ENCODE measurements around the gene MEIKIN.
A peak's percentile ranks its signal among the peaks of the same experiment; 100 is the strongest.

MEIKIN gene

DNA sequence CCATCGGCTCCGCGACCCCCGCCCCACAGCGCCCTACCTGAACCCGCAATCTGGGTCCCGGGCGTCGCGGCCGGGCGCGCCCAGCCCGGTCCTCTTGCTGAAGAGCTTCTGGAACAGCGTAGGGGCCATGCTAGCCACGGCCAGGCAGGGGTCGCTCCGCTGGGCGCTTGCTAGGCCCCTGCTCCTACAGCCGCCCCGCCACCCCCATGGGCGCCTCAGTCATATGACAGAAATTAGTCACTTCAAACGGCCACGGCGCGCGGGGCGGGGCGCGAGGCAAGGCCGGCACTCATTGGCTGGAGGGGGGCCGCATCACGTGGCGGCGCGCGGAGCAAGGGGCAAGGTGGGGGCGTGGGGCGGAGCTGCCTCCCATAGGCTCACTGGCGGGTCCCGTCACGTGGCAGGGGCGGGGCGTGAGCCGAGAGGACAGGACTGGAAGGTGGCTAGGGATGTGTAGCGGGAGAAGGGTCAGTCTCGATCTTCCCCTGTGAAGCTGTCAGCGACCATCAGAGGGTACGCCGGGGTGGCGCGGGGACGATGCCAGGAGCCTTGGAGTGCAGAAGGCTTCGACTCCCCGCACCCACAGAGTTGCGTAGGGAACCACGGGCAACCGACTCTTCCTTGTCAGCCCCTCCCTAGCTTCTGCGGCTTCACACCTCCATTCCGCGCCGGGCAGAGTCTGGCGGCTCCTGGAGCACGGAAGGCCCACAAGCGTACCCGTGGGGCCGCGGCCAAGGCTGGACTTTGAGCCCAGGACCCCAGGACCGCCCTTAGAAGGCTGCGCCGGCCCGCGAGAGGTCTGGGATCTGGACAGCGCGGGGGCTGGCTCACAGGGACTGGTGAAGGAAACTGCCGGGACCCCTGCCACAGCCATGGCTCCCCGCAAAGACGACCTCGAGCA lies 148.4 kb downstream of the MEIKIN start, which contains the start of gene FNIP1:
FNIP1 (minus strand) TSS at position 225 of the 901 bp plus-strand sequence; CDS start at position 129, 96 bp downstream.
- H3K27ac ChIP-seq (ENCODE audit: low read length) = peak within 1 kb of the TSS; percentile 90
- peak; percentile 93 for ATAC-seq (ENCODE audit: insufficient read depth, low read depth)
- peak within 1 kb of the TSS; percentile 94 for H2AFZ ChIP-seq (ENCODE audit: low read depth, low read length)
- H3K4me1 ChIP-seq (ENCODE audit: insufficient read depth, low read length) = peaks cover 34% of the 10 kb centered on the region
- H3K9ac ChIP-seq (ENCODE audit: low read depth, low read length) = peak within 1 kb of the TSS; percentile 95
- H3K9me3 ChIP-seq (ENCODE audit: insufficient read depth, low read length, severe bottlenecking) = no peaks in the 10 kb centered on the region
- H3K4me3 ChIP-seq (ENCODE audit: low read depth in 1 of 2, low read length in 2 of 2) = peak within 1 kb of the TSS; percentile 80 to 97
- H3K79me2 ChIP-seq (ENCODE audit: insufficient read depth, low read length) = peaks cover 53% of the 10 kb centered on the region
- no peaks in the 10 kb centered on the region for H3K27me3 ChIP-seq (ENCODE audit: insufficient read depth, low read length, poor library complexity)
- peaks cover 8% of the 10 kb centered on the region; the same call in 1 of the 2 replicates for H3K36me3 ChIP-seq (ENCODE audit: insufficient read depth, low read length)
- TF ChIP-seq CTCF (IDR thresholded peaks at IDR 0.05; ENCODE audit: borderline replicate concordance, extremely low read depth, low read length, poor library complexity, severe bottlenecking) (peak; percentile 7), EZH2 (IDR thresholded peaks at IDR 0.05; ENCODE audit: borderline replicate concordance, low read depth, low read length, severe bottlenecking) (no peak)
- peak within 1 kb of the TSS; percentile 96 for H3K4me2 ChIP-seq (ENCODE audit: insufficient read depth, low read length)
- H4K20me1 ChIP-seq (ENCODE audit: insufficient read depth, low read length) = peaks cover 14% of the 10 kb centered on the region
- peak; percentile 98 for DNase-seq

DNA sequence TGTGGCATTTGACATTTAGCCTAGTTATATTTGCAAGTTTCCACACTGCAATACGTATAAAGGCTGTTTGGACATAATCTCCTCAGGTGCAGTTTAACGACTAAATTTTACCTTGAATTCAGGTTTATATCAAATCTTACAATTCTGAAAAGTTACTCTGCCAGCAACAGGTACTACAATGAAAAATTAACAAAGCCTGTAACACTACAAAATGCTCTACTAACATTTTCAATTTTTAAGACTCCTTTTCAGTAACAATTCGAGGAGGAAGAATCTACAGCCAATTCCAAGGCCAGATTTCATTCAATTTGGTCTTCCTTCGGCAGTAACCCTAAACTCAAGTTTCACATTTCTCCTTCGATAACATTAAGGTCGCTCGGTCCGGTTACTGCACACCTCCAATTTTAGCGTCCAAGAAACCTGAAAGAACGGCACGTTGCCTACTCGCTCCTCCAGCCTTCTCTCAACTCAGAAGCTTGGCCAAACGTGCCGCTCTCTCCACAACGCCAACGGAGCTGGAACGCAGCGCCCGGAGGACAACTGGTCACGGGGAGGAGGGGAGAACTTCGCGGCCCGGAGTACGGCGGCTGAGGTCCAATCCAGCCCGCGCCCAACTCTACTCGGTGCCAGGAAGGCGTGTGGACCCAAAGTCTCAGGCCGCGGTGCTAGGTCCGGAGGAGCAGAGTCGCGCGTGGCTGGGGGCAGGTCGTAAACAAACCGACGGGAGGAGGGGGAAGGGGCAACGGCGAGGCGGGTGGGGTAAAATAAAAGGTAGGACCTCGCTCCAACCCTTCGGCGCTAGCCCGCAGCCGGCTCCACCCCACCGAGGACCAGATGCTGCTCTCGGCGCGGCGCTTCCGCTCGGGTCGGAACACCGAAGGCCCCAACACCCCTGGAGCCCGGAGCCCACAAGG lies 149.3 kb downstream of the MEIKIN start:
- H4K20me1 ChIP-seq (ENCODE audit: insufficient read depth, low read length) = peaks cover 18% of the 10 kb centered on the region
- peak overlapping the region; percentile 90 for H3K27ac ChIP-seq (ENCODE audit: low read length)
- no peak for DNase-seq
- peaks cover 8% of the 10 kb centered on the region; the same call in 1 of the 2 replicates for H3K36me3 ChIP-seq (ENCODE audit: insufficient read depth, low read length)
- peaks cover 62% of the 10 kb centered on the region for H3K79me2 ChIP-seq (ENCODE audit: insufficient read depth, low read length)
- peak overlapping the region; percentile 96 for H3K4me2 ChIP-seq (ENCODE audit: insufficient read depth, low read length)
- H3K9ac ChIP-seq (ENCODE audit: low read depth, low read length) = peak overlapping the region; percentile 95
- H3K4me1 ChIP-seq (ENCODE audit: insufficient read depth, low read length) = peaks cover 34% of the 10 kb centered on the region
- ATAC-seq (ENCODE audit: insufficient read depth, low read depth) = peak; percentile 20
- no peaks in the 10 kb centered on the region for H3K27me3 ChIP-seq (ENCODE audit: insufficient read depth, low read length, poor library complexity)
- H3K4me3 ChIP-seq (ENCODE audit: low read depth in 1 of 2, low read length in 2 of 2) = peak overlapping the region; percentile 80 to 97
- no peak for TF ChIP-seq CTCF (IDR thresholded peaks at IDR 0.05; ENCODE audit: borderline replicate concordance, extremely low read depth, low read length, poor library complexity, severe bottlenecking)
- no peak for TF ChIP-seq EZH2 (IDR thresholded peaks at IDR 0.05; ENCODE audit: borderline replicate concordance, low read depth, low read length, severe bottlenecking)
- H2AFZ ChIP-seq (ENCODE audit: low read depth, low read length) = peak overlapping the region; percentile 94
- no peaks in the 10 kb centered on the region for H3K9me3 ChIP-seq (ENCODE audit: insufficient read depth, low read length, severe bottlenecking)

DNA sequence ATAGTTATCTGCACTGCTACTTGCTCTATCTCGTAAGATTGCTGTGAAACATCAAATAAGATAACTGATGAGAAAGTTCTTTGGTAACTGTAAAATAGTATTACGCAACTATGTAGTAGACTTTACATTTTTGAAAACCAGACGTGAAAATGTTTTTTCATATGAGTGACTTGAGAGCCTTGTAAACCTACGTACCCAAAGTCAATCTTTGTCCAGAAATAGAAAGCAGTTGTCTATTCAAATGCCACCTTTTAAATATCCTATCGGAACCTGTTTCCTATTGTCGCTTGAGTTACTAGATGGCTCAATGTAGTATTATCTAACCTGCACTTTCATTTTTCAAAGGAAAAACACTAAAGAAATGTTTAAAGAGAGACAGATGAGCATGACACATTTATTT lies 150.2 kb downstream of the MEIKIN start:
- Histone ChIP-seq H3K9ac (ENCODE audit: low read depth, low read length) (peak overlapping the region; percentile 95), H4K20me1 (ENCODE audit: insufficient read depth, low read length) (peaks cover 27% of the 10 kb centered on the region)
- TF ChIP-seq CTCF (IDR thresholded peaks at IDR 0.05; ENCODE audit: borderline replicate concordance, extremely low read depth, low read length, poor library complexity, severe bottlenecking) = no peak
- no peak for TF ChIP-seq EZH2 (IDR thresholded peaks at IDR 0.05; ENCODE audit: borderline replicate concordance, low read depth, low read length, severe bottlenecking)

More for the DNA sequence above, 150.2 kb downstream of the MEIKIN start:
- Histone ChIP-seq H3K4me3 (ENCODE audit: low read depth in 1 of 2, low read length in 2 of 2) (peak overlapping the region; percentile 80 to 97; a peak in 2 of 4 replicates), H3K4me1 (ENCODE audit: insufficient read depth, low read length) (peaks cover 34% of the 10 kb centered on the region), H3K4me2 (ENCODE audit: insufficient read depth, low read length) (peak overlapping the region; percentile 96), H3K9me3 (ENCODE audit: insufficient read depth, low read length, severe bottlenecking) (no peaks in the 10 kb centered on the region), H3K27ac (ENCODE audit: low read length) (no peak overlapping the region; the same call in 1 of the 2 replicates), H3K36me3 (ENCODE audit: insufficient read depth, low read length) (peaks cover 8% of the 10 kb centered on the region; the same call in 1 of the 2 replicates), H3K27me3 (ENCODE audit: insufficient read depth, low read length, poor library complexity) (no peaks in the 10 kb centered on the region), H3K79me2 (ENCODE audit: insufficient read depth, low read length) (peaks cover 71% of the 10 kb centered on the region), H2AFZ (ENCODE audit: low read depth, low read length) (no peak overlapping the region)
- DNase-seq = no peak
- no peak for ATAC-seq (ENCODE audit: insufficient read depth, low read depth)

All from DND-41 (cell line).